Stimulated activated naive CD8-positive, alpha-beta T cell treated with anti-CD3 and anti-CD28 coated beads, Interleukin-15, Interleukin-2, amounts not matched to agents 100 U/mL and 50 U/mL, for 24 hours (primary cell): ENCODE data around the gene GOLGA8J.
"Not testable (repeated sequence)": the region's sequence is repeated elsewhere in the genome, so short reads cannot be mapped to it uniquely, and the experiment has no call there.

Experiments
- ATAC-seq: fragments of 150-1000 bp; cut with Tn5 transposase; one replicate; pipeline ENCODE4 v1.10.0; 2021
- DNase-seq: peaks from one replicate; pipeline ENCODE4 v3.0.0; 2021

The GOLGA8J gene, protein sequence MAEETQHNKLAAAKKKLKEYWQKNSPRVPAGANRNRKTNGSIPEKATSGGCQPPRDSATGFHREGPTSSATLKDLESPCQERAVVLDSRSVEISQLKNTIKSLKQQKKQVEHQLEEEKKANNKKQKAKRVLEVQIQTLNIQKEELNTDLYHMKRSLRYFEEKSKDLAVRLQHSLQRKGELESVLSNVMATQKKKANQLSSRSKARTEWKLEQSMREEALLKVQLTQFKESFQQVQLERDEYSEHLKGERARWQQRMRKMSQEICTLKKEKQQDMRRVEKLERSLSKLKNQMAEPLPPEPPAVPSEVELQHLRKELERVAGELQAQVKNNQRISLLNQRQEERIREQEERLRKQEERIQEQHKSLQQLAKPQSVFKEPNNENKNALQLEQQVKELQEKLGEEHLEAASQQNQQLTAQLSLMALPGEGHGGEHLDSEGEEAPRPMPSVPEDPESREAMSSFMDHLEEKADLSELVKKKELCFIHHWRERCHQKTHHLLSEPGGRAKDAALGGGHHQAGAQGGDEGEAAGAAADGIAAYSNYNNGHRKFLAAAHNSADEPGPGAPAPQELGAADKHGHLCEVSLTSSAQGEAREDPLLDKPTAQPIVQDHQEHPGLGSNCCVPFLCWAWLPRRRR

DNA sequence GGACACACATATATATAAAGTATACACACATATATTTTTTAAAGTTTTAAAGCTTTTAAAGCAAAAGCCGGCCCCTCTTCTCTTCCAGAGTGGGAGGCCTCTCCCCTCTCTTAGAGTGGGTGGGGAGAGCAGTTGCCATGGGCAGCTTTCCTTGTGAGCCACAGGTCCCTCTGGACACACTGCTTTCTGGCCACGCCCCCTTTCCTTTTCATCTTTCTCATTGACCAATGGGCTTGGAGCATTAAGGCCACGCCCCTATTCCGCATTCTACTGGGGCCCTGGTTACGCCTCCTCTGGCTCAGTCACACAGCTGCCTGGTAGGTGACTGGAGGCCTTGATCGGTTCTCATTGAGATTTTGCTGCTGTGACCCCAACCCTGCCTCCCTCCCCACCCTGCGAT lies at the start of gene GOLGA8J:
GOLGA8J (plus strand) TSS at position 301 of the 400 bp plus-strand sequence; CDS start at position 399, 98 bp downstream.
- not testable (repeated sequence) for DNase-seq, ATAC-seq

DNA sequence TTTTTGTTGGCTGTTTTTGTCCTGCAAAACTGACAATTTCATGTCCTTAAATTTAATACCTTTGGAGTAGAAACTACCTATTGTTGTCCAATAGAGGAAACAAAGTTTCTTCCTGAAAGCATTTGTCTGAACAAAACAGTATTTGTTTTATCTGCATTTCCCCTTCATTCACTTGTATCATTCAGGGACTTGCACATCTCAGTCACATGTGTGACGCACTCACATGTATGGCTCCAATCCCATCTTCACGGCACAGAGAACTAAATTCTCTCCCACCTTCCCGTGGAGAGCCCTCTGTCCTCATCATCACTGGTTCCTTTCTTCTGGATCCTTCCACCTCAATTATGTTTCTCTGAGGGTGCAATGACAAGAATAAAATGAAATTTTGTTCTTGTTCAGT lies 49.5 kb upstream of the GOLGA8J start:
- DNase-seq = no peak
- no peak for ATAC-seq

DNA sequence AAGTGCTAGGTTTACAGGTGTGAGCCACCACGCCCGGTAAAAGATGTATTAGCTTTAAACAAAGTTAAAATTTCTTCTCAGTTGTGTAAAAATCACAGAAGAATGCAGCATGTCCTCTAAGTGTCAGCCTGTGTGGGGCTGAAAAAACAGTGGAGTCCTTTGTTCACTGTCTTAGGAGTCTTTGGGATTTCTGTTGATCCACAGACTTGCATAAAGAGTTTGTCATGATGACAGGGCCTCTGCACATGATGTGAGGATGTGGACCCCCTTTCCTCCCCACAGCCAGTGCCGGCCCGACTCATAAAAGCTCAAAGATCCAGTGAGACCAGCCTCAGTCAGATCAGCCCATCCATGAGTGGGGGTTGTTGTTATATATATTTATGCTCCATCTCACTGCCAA lies 49.0 kb upstream of the GOLGA8J start:
- DNase-seq (no peak), ATAC-seq (no peak)

DNA sequence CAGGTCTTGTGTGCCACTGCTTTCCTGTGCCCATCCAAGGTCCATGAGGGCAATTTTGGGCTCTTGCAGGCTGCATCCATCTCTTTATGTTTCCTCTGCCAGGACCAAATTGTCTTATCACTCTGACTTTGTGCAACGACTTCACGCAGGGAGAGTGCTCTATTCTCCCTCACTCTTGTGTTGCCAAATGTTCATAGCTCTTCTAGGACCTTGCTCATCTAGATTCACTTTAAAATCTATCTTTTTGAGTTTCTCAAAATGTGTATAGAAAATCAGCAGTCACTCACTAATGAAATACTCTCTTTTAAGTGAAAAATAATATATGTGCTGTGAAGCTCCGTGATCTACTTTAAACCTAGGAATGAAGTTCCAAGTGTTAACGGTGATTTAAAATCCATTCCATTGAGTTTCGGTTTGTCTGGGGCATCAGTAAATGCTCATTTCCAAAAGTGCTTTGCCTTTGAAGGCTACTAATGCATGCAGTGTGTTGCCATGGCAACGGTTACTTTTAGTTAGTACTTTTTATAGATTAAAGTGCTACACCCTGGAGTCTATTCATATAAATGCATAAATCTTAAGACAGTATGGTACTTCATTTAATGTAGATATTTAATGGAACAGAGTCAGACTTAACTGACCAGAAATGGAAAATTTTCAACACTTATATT lies 46.6 kb upstream of the GOLGA8J start:
- ATAC-seq = no peak
- DNase-seq = no peak

DNA sequence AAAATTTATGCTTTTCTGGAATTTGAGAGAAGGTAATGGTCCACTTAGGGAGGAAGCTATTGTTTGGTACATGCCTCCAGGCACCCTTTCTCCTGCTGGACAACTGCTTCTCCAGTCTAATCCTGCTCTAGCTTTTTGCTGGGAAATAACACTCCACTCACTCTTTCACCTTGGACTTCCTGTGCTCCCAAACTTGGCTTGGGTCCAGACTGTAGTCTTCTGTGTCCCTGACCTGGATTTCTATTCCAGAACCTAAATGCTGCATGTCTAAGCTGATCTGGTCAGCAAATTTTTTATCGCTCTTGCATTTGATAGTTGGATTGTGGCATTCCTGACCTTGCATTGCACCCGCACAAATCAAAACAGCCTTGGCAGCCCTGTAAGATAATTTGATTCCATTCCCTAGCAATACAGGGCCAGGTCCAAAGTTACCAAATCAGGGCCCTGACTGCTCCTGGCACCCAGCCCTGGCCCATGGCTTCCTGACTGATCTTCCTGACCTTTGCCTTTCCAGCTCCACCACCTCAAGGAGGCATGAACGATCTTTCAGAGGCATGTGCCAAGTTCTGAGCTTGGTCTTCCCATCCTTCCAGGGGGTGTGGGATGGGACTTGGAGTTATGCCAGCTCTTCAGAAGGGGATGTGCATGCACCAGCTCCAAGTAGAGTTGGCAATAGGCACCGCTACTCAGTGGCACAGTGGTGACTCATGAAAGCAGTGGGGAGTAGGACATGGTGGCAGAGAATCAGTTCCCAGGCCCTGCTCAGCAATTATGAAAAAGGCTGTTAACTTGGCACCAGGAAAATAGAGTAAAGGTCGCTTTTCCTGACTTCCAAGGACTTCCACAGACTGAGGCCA lies 43.9 kb upstream of the GOLGA8J start:
- DNase-seq (no peak), ATAC-seq (no peak)

DNA sequence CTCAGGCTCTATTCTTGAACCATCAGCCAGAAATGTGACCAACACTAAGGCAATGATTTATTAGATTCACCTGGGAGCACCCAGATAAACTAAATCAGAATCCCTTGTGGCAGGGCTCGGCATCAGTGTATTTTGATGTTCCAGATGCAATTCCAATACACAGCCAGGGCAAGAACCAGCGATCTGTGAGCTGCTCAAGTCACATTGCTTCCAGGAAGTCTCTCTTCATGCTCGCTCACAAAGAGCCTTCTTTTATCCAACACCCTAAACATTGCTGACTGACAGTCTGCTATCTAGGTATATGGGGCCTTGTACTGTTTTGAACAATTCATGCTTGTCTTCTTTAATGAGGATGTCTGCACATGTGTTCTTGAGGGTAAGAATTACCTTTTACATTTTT lies 40.9 kb upstream of the GOLGA8J start:
- DNase-seq (no peak), ATAC-seq (no peak)

DNA sequence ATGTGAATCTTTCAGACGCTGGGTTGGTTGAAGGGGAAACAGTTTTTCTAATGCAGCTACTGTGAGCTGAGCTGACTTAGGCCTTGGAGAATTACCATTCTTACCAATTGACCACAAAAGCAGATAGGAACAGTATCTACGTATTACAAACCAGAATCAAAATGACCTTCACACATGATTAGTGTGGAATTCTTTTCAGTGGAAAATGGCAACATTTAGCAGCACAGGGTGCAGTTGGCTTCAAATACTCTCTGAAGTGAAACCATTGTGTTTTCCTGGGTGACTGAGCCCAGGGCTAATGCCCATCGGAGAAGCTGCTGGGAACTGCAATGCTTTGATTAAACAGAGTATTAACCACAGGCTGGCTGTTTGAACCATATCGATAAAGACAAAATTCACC lies 40.2 kb upstream of the GOLGA8J start:
- no peak for DNase-seq
- no peak for ATAC-seq

DNA sequence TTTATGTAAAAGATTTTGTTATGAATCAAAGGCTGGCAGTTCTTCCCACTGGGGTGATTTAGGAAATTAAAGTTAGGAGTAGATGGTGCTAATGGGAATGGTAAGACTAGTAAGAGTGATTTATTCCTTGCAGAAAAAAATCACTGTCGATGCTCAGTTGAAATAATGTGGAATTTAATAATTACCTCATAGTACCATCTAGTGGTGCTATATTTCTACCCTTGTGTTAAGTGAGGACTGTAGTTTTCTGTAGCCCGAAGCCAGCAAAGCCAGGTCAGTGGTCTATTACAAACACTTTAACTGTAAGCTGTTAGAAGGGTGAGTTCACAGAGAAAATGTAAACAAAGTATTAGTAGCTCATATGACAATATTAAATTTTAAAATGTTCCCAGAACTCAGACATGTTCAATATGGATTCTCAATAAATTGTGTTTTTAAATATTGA lies 39.5 kb upstream of the GOLGA8J start:
- ATAC-seq (no peak), DNase-seq (no peak)

DNA sequence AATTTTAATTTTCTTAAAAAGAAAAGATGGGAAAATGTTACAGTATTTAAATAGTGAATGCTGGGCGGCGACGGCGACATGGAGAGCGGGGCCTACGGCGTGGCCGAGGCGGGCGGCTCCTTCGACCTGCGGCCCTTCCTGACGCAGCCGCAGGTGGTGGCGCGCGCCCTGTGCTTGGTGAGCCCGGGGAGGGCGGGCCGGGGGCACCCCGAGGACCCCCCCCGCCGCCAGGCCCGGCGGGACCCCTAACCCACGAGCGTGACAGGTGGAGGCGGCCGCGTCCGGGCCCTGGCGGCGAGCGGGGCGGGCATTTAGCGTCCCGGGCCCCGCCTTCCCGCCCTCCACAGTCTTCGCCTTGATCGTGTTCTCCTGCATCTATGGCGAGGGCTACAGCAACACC lies 38.4 kb upstream of the GOLGA8J start:
- DNase-seq (no peak), ATAC-seq (no peak)

DNA sequence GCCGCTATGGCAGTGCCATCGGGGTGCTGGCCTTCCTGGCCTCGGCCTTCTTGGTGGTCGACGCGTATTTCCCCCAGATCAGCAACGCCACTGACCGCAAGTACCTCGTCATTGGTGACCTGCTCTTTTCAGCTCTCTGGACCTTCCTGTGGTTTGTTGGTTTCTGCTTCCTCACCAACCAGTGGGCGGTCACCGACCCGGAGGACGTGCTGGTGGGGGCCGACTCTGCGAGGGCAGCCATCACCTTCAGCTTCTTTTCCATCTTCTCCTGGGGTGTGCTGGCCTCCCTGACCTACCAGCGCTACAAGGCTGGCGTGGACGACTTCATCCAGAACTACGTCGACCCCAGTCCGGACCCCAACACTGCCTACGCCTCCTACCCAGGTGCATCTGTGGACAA lies 37.9 kb upstream of the GOLGA8J start:
- ATAC-seq, DNase-seq: not testable (repeated sequence)

DNA sequence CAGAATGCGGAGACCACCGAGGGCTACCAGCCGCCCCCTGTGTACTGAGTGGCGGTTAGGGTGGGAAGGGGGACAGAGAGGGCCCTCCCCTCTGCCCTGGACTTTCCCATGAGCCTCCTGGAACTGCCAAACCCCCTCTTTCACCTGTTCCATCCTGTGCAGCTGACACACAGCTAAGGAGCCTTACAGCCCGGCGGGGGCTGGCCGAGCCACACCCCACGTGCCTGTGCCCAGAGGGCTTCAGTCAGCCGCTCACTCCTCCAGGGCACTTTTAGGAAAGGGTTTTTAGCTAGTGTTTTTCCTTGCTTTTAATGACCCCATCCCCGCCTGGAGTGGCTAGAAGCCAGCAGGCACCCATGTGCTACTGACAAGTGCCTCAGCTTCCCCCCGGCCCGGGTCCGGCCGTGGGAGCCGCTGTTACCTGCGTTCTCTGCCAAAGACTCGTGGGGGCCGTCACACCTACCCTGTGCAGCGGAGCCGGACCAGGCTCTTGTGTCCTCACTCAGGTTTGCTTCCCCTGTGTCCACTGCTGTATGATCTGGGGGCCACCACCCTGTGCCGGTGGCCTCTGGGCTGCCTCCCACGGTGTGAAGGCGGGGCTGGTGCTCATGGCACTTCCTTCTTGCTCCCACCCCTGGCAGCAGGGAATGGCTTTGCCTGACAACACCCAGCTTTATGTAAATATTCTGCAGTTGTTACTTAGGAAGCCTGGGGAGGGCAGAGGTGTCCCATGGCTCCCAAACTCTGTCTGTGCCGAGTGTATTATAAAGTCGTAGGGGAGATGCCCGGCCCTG lies 37.3 kb upstream of the GOLGA8J start:
- not testable (repeated sequence) for ATAC-seq, DNase-seq

DNA sequence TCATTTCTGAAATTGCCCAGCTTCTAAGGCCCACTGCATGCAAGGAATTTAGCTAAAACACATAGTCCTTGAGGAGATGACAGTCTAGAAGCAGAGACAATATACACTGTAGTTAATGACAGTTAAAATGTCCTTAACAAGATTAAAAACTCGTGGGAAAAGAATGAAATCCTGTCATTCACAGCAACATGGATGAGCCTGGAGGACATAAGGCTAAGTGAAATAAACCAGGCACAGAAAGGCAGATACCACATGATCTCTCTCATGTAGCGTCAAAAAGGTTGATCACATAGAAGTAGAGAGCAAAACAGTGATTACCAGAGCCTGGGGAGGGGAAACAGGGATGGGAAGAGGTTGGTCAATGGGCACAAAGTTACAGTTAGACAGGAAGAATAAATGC lies 36.3 kb upstream of the GOLGA8J start:
- DNase-seq (no peak), ATAC-seq (no peak)

DNA sequence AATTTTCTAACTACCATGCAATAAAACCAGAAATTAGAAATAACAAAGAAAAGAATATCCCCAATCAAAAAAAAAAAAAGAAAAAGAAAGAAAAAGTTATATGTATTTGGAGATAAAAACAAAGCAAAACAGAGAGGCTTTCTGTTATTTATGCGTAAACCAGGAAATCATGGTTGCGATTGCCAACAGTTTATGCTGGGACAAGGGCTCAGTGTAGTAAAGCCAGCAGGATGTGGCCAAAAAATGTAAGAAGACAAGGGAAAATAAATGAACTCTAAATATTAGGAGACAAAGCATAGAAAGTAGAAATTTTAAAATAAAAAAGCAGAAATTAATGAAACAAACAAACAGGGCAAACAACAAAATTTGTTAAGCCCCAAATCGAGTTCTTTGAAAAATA lies 27.2 kb upstream of the GOLGA8J start:
- ATAC-seq (no peak), DNase-seq (no peak)

DNA sequence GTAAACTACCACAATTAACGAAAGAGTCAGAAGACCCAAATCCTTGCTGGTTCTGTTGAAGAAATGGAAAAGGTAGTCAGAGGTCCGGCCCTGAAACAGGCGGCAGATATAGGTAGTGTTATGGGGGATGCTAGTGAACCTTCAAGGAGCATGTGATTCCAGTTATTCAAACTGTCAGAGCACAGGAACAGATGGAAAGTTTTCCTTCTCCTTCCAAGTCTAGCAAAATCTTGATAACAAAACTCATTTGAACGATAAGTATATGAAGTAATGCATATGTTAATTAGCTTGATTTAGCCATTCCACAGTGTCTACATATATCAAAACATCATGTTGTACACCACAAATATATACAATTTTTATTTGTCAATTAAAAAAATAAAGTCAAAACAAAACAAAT lies 26.6 kb upstream of the GOLGA8J start:
- DNase-seq = no peak
- ATAC-seq = no peak

DNA sequence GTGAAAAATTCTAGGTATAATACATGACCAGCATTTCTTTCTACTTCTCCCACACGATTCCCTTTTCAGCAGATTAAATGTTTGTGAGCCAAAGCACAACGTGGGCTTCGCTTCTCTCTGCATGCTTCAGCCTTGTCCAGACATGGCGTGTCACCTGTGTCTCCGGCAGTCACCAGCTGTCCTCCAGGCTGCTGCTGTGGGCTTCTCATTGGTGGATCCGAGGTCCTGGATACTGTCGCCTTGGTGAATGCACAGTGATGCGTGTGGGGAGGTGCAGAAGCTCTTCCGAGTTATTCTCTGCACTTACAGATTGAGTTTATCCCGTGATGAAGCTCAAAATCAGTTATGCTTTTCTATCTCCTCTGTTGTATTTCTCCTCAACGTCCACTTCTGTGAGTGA lies 23.0 kb upstream of the GOLGA8J start:
- ATAC-seq (no peak), DNase-seq (no peak)

DNA sequence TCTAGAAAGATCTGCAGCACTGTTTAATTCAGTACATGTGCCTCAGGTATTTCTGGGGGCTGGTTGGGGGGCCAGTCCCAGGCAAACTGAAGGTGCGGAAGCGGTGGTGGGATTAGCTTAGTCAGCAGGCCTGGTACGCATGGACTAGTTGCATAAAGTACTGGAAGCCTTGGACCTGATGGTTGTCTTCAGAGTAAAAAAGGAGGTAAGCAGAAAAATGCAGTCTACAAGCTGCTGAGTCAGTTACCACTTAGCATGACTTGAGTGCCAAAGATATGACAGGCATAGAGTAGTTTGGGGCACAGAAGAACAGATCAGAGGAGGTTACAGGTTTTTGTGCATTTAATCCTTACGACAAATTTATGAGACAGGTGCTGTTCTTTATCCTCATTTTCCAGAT lies 19.9 kb upstream of the GOLGA8J start:
- no peak for DNase-seq
- ATAC-seq = no peak

DNA sequence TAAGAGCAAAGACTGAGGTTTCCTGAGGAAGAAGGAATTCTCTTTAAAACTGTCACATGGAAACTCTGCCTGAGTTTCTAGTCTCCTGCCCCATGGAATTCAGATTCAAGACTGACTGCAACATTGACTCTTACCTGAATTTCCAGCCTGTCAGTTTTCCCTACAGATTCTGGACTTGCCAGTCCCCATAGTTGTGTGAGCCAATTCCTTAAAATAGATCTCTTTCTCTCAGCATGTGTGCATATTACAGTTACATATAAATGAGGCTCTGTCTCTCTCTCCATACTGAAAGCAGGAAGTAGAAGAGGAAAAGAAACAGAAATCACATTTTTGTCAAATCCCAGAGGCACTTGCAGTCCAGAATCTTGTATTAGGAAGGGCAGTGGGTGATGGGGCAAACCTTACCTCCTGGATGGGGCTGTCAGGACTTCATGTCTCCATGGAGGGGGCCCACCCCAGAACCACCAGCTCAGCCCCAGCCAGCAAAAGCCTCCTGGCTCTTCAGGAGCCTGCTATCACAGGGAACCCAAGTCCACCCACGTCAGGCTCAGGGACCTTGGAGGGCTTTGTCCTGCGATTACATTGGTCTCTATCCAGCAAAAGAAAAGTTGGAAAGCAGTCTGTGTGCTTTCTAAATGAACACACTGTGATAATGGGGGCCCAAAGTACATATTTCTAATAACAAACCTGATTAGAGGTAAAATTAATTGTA lies 18.8 kb upstream of the GOLGA8J start:
- ATAC-seq (no peak), DNase-seq (no peak)

DNA sequence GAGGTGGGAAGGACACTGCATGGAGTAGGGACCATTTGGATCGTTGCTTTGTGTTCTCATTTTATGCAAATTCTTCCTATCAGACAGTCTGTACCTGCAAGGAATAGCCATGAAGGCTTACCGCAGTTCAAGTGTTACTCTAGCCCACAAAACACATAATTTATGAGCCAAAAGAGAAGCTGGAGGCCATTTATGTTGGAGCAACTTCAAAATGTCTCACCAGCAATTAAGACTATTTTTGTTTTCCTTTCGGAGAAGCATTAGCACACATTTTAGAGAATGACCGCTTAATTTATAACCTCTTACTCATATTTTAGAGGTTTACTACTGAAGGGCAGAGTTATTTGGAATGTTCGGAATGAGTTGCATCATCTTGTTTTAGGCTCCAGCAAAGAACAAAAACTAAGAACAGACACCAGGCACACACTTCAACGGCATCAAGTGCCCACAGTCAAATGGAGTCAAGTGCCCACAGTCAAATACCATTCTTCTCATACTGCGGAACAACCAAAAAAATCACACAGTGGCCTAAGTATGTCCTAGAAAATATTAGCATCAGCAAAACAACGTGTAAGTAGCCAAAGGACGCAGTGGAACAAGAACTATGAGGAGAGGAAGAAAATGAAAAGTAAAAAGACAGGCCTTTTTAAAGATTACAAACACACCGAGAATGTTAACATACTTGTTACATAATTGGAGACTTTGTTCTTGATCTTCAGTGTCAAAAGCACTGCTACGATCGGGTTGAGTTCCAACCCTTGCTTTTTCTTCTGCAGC lies 17.5 kb upstream of the GOLGA8J start:
- ATAC-seq = no peak
- no peak for DNase-seq

DNA sequence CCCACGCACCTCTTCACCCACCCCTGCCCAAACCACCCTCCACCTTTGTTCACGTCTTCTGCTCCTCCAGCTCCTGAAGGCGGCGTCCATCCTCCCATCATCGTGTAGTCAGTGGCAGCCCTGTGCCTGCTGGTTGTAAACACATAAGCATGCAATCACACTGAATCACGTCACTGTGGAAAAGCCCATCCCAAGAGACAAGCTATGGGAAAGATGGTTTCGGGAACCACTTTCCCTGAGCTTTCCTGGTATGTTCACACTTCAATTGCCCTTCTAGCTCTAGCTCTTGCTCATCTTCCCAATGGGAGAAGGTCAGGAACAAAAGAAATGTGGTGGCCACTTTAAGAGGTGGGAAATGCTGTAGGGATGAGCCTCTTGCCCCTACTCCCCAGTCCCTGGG lies 14.4 kb upstream of the GOLGA8J start:
- DNase-seq = no peak
- no peak for ATAC-seq

DNA sequence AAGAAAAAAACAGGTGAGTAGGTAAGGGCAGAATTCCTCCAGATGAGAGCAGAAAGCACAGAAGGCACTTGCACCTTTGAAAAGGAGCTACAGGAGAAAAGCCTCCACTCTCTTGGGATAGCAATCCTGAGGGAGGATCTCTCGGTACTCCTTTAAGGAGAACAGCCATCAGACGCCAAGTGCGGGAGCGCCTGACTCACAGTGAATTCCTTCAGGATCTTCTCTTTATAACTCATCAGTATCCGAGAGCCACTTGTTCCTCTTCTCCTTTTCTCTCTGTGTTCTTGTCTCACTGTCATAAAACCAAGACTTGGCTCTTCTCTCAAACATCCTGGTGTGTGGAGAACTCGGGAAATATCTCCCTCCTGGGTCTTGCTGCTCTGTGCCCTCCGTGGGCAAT lies 10.1 kb upstream of the GOLGA8J start:
- no peak for DNase-seq
- ATAC-seq = no peak
